Left lobe of liver (tissue), 2 donors: ENCODE measurements around the gene BMERB1. TPM values are rescaled to one million over a fixed set of nuclear protein-coding genes. Genes with fewer than 3 reads are reported as not detected.
"Not testable (repeated sequence)": the region's sequence is repeated elsewhere in the genome, so short reads cannot be mapped to it uniquely, and the experiment has no call there.

Experiments
- ATAC-seq: fragments of 200-7000 bp; cut with Tn5 transposase; one replicate; pipeline ENCODE4 v1.9.1; 2020; ENCODE audit warnings: mild to moderate bottlenecking, moderate library complexity
- DNase-seq: peaks from one replicate; pipeline ENCODE4 v3.0.0-alpha.2; 2020; ENCODE audit warnings: low spot score
- total RNA-seq: library from RNA; stranded (reverse); gene quantifications from one replicate; pipeline ENCODE4 v1.2.1, GENCODE V29; 2021
- donor health status: DM: no; HTN: no; CAD: no; lungs with moderate emphysema.
- donor health status: DM: no; HTN: yes; CAD: no.

The BMERB1 gene
- total RNA-seq, 1 donor from 2014 or later: 12.2 TPM

- ATAC-seq (no peak), DNase-seq (no peak)
Observed at GRCh38 chr16:15606518-15607220, 172.3 kb downstream of the BMERB1 start.

GRCh38 chr16:15607221-15607699 is 172.9 kb downstream of the BMERB1 start:
- not testable (repeated sequence) for ATAC-seq, DNase-seq

DNA sequence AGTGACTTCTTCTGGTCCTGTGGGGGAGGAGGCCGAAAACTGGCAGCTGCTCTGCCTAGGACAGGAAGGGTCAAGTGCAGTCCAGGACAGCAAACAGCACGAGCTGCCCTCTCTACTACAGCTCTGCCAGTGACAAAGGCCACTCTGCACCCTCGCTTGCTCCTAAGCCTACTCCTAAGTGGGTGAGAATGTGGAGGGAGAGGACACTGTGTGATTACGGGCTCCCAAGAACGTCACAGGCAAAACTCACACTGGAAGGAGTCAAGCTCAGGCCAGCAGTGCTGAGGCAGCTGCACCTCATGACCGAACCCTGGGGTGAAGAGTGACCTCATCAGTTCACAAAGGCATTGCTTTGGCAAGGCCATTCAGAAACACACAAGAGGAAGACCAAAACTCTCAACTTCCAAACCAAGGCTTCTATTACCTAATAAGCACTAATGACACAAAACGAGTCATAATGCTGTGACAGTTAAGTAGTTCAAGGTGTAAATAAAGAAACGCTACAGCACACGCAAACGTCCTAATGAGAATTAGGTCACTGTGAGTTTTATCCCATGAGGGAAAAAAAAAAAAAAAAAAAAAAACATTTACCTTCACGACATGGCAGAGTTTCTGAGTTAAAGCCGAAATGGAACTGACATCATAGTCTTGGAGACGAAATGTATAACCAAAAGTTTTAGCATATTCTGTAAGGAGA is 173.5 kb downstream of the BMERB1 start:
- peak; percentile 82 for ATAC-seq
- peak; percentile 92 for DNase-seq

DNA sequence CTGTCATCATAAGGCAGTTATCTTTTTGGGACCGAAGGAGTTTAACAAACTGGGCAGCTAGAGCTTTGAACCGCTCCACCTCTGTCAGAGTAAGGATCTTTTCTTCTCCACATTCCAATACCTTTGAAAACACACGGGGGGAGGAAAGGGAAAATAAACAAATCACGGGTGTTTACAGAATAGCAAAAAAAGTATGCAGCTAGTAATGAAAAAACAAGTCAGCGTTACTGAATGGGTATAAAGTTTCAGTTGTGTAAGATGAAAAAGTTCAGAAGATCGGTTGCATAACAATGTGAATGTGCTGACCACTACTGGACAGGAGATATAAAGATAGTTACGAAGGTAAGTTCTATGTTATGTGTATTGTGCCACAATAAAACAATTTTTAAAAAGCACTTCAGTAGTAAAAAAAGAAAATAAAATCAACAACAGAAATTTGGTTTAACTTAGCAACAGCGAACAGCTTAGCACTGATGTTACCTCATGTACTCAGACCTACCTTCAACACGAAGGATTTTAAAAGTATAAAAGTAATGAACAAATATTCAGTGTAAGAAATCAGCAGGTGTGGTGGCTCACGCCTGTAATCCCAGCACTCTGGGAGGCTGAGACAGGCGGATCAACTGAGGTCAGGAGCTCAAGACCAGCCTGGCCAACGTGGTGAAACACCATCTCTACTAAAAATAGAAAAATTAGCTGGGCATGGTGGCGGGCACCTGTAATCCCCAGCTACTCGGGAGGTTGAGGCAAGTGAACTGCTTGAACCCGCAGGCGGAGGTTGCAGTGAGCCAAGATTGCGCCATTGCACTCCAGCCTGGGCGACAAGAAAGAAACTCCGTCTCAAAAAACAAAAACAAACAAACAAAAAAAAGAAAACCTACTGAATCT is 174.3 kb downstream of the BMERB1 start:
- ATAC-seq (peak; percentile 45), DNase-seq (no peak)

DNA sequence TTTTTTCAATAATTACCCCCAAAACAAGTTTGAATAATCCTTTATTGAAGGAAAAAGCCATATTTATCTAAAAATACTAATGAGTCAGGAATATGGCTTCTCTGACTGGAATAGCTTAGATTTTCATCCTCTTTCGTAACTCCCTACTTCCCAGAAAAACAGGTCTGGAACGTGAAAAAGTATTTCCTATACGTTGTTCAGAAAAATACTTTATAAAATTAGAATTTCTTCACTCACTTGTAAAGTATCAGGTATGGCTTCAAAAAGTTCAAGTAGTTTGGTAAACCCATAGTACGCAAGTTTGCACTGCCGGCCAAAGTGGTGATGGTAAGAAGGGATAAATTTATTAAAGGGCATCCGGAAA is 174.9 kb downstream of the BMERB1 start:
- DNase-seq (no peak), ATAC-seq (no peak)

DNA sequence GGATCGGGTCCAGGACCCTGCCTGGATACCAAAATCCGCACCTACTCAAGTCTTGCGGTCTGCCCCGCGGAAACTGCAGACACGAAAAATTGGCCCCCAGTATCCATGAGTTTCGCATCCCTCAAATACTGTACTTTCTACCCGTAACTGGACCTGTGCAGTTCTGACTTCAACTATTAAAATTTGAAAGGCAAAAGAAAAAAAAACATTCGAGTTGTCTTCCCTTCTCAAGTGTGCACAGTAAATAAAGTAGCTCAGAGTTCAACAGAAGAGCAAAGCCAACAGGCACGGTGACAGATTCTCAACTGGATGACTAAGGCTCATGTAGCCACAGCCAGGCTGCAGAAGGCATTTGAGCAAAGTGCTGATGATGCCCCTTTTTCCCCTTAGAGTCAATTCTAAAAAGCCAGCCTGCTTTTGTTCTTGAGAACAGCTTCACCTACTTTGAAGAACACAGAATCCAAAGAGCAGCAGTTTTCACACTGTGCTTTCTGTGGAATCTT is 176.0 kb downstream of the BMERB1 start:
- DNase-seq: no peak
- ATAC-seq: peak; percentile 49

DNA sequence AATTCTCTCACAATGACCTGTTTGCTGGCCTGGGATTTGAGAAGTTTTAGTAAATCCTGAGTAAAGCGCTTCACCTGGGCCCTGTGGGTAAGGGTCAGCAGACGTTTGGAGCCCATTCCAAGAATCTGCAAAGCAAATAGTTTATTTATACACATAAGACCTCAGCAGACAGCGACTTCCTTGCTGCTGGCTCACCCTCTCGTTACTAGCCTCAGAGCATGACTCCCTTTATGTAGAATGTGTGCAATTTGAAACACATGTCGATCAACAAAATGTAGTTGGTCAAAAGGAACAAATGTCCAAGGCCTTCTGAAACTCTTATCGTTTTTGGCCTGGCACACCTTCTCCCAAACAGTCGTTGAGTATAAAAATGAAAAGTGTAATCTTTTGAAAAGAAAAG is 177.2 kb downstream of the BMERB1 start:
- ATAC-seq (no peak), DNase-seq (no peak)

DNA sequence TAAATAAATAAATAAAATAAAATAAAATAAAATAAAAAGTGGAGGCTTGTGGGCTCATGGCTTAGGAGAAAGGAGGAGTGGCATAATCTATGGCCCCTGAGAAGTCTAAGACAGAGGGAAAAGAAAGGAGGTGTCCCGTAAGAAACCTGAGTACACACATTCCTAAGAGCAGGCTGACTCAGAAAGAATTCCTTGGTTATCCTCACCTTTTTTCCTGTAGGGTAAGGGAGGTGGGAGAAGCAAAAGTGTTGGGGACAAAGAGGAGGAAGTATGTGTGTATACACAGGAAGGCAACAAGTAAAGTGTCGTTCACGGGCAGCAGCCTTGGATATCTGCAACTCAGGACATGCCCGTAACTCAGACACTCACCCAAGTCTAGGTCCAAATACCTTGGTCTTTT is 179.3 kb downstream of the BMERB1 start:
- ATAC-seq (no peak), DNase-seq (no peak)

- ATAC-seq: no peak
Observed at GRCh38 chr16:15616012-15616411, 181.6 kb downstream of the BMERB1 start.

DNA sequence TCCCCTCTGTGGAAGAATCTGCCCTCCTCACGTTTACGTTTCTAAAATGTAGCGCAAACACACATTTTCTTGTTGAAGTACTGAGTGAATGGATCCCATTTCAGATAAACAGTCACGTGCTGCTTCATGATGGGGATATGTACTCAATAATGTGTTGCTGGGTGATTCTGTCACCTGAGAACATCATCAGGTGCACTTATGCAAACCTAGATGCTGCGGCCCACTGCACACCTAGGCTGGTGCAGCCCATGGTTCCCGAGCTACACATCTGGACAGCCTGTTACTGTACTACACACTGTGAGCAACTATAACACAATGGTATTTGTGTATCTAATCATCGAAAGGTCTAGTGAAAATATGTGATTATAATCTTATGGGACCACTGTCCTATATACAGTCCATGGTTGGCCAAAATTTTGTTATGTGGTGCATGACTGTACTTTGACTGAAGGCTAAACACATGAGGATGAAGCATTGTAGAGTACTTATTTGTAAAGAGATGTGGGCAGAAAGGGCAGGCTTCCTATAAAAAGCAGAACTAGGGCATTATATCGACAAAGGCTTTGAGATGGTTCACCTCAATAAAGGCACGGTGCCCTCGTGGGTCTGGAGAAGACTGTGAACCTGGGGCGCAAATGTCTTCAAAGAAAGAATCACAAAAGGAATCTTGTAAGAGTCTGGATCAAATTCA is 182.2 kb downstream of the BMERB1 start:
- ATAC-seq: no peak
- no peak for DNase-seq

More at GRCh38 chr16:15616012-15616411, 181.6 kb downstream of the BMERB1 start:
- DNase-seq: no peak

DNA sequence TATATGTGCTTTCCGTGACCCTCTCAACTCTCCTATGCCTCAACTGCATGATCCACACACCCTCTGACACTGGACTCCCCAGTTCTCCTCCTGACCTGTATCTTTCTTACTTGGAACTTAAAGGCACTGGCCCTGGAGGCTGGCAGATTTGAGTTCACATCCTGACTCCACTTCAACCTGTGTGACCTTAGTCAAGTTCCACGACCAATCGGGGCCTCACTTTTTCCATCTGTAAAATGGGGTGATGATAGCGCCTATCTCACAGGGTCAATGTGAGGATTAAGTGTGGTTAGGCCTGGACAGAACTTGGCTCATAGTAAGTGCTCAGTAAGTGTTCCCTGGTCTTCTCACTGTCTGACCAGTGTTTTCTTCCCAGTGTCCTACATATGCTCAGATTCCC is 183.5 kb downstream of the BMERB1 start:
- no peak for ATAC-seq
- no peak for DNase-seq

DNA sequence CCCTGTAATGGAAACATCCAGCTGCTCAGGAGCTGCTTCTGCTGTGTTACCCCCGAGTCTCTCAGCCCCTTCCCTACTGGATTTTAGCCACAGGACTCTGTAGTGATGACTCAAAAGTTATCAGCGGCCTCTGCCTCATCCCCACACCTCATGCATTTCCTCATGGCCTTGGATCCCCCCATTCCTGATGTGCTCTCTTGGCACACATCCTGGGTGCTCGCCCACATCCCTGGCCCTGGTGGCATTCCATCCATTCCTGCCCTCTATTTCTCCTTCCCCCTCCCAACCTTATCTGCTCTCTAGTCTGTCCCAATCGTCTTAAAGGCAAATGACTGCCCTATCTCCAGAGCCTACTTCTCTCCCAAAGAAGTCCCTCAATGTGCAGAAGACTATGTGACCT is 184.0 kb downstream of the BMERB1 start:
- ATAC-seq (no peak), DNase-seq (no peak)

GRCh38 chr16:15620611-15621195 is 186.3 kb downstream of the BMERB1 start:
- no peak for DNase-seq
- ATAC-seq: no peak

DNA sequence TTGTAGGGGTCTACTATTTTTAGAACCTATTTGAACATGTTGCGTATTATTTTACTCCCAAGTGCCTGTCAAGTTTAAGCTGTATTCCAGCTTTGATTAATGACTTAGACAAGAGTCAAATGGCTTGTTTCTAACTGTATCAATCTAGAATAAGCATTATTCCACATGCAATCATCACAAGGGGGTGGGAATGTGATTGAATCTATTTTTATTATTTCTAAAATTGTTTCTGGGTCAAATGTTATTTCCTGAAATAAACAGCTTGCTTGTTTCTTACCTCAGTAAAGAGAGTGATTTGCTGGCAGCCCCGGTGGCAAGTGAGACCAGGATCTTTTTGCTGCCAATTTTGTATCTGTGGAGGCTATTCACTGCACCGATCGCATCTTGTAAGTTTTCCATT is 187.1 kb downstream of the BMERB1 start:
- no peak for DNase-seq
- ATAC-seq: no peak

- DNase-seq (no peak), ATAC-seq (no peak)
Observed at GRCh38 chr16:15621889-15622288, 187.5 kb downstream of the BMERB1 start.

DNA sequence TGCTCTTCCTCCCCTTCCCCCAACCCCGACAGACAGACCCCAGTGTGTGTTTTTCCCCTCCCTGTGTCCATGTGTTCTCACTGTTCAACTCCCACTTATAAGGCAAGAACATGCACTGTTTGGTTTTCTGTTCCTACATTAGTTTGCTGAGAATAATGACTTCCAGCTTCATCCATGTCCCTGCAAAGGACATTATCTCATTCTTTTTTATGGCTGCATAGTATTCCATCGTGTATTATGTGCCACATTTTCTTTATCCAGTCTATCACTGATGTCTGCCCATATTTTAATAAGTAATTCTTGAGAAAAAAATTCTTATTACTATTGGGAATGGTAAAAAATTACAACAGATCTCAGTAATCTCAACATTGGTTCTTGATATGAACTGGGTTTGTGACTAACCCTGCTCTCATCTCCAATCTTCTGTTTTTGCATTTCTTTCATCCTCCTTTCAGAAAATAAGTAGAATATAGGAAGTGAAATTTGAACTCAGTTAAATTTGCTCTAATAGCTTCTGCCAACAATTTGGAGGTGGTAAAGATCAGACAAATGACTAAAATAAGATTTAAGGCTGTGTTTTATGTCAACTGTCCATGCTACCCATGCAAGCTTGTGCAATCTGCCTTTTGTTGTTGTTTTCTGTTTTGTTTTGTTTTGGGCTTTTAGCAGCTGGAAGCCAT is 197.5 kb downstream of the BMERB1 start:
- DNase-seq: no peak

GRCh38 chr16:15635926-15636325 is 201.5 kb downstream of the BMERB1 start:
- DNase-seq (no peak), ATAC-seq (no peak)

More for the DNA sequence above, 197.5 kb downstream of the BMERB1 start:
- no peak for ATAC-seq

DNA sequence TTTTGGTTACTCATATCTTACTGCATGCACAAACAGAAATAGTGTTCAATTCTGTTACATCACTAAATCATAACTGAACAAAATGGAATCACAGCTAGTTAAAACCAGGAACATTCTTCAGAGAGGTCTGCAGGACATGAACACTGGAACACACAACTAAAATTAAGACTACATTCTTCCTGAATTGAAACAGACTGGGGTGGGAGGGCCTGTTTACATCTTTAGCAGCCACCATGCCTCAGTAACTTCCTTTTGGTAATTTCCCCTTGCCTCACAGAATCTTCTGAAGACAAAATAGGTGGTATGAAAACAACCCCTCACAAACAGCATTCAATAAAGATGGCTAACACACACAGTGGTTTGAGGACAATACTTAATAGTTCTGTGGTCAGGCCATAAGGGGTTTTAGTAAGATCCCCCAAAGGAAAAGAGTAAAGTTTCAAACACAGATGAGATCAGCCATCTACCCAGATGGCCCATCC is 202.0 kb downstream of the BMERB1 start:
- no peak for ATAC-seq

More for the DNA sequence above, 202.0 kb downstream of the BMERB1 start:
- DNase-seq: no peak
